Measurements from ENCODE around the gene C6orf52.

Gene C6orf52

DNA sequence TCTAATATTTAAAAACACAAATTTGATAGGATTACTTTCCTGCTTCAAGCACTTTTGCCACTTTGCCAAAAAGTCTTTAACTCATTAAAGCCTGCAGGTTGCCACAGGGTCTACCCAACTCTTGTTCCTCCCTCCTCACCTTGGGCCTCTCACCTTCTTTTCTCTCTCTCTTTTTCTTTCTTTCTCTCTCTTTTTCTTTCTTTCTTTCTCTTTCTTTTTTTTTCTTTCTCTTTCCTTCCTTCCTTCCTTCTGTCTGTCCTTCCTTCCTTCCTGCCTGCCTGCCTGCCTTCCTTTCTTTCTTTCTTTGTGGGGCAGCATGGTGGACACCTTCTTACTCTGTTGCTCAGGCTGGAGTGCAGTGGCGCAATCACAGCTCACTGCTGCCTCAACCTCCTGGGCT, 50.2 kb downstream of the C6orf52 start:
- Mint-ChIP-seq H3K4me3 (no peak overlapping the region), H3K9me3 (peaks cover 7% of the 10 kb centered on the region), H3K27ac (no peak overlapping the region), H3K27me3 (ENCODE audit: low read depth, poor library complexity) (peaks cover 15% of the 10 kb centered on the region), H3K4me1 (peaks cover 7% of the 10 kb centered on the region), H3K36me3 (ENCODE audit: low read depth) (peaks cover 5% of the 10 kb centered on the region)
- TF ChIP-seq CTCF (IDR thresholded peaks at IDR 0.05): no peak
- no peak for DNase-seq

DNA sequence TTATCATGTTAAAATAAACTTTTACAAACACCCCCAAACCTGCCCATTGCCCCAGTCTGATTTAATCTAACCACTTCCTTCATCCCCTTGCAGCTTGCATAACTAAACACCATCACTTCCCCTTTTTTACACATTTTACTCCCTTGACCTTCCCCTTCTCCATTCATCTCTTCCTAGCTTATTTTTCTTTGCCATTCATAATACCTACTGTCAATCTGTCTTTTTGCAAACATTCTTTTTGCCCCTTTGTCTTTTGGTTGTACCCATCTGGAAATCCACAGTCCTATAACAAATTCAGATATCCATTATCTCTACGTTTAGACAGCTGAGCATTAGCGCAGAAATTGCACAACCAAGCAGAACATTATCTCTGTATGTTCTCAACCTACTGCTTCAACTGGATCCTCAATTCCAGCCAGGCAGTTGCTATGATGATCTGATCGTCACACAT, 51.2 kb downstream of the C6orf52 start:
- Mint-ChIP-seq H3K27me3 (ENCODE audit: low read depth, poor library complexity) (peaks cover 15% of the 10 kb centered on the region), H3K4me1 (peaks cover 7% of the 10 kb centered on the region), H3K4me3 (no peak overlapping the region), H3K9me3 (peaks cover 13% of the 10 kb centered on the region), H3K27ac (no peak overlapping the region), H3K36me3 (ENCODE audit: low read depth) (peaks cover 5% of the 10 kb centered on the region)
- DNase-seq: no peak
- no peak for TF ChIP-seq CTCF (IDR thresholded peaks at IDR 0.05)

DNA sequence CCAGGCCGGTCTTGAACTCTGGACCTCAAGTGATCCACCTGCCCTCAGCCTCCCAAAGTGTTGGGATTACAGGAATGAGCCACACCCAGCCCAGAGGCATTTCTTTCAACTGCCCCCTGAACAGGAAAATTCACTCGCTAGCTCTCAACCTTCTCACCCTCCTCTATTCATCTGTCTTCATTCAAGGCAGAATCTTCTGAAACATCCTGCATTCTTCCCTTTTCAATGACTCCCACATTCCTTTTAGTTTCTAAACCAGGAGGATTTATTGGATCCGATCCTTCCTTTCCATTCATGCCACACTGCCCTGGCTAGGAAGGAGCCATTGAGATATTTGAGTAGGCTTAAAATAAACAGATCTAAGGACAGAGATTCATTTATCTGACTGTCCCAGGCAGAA, 52.9 kb downstream of the C6orf52 start:
- no peak for DNase-seq
- peaks cover 8% of the 10 kb centered on the region for H3K27me3 Mint-ChIP-seq (ENCODE audit: low read depth, poor library complexity)
- peaks cover 19% of the 10 kb centered on the region for H3K9me3 Mint-ChIP-seq
- peaks cover 7% of the 10 kb centered on the region for H3K4me1 Mint-ChIP-seq
- H3K4me3 Mint-ChIP-seq: no peak overlapping the region
- no peaks in the 10 kb centered on the region for H3K36me3 Mint-ChIP-seq (ENCODE audit: low read depth)
- TF ChIP-seq CTCF (IDR thresholded peaks at IDR 0.05): no peak
- no peak overlapping the region for H3K27ac Mint-ChIP-seq

DNA sequence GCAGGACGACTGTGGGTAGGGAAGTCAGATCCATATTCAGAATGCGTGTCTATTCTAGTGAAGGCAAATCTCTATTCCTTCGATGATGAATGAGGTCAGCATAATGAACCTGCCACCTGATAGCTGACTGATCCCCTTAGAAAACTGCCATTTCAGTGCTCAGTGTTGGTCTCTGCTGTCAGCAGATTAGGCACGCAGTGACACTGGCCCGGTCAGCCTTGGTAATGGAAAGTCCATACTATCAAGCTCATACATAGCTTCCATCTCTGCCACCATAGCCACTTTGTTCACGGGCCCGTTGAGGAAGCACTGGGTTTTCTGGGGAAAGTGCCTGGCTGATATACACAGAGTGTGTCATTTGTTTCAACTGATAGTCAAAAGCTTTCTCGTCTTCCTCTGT, 54.0 kb downstream of the C6orf52 start:
- peaks cover 22% of the 10 kb centered on the region for H3K9me3 Mint-ChIP-seq
- H3K36me3 Mint-ChIP-seq (ENCODE audit: low read depth): no peaks in the 10 kb centered on the region
- peaks cover 7% of the 10 kb centered on the region for H3K4me1 Mint-ChIP-seq
- peaks cover 7% of the 10 kb centered on the region for H3K27me3 Mint-ChIP-seq (ENCODE audit: low read depth, poor library complexity)
- no peak overlapping the region for H3K4me3 Mint-ChIP-seq
- no peak overlapping the region for H3K27ac Mint-ChIP-seq
- no peak for DNase-seq
- TF ChIP-seq CTCF (IDR thresholded peaks at IDR 0.05): no peak

DNA sequence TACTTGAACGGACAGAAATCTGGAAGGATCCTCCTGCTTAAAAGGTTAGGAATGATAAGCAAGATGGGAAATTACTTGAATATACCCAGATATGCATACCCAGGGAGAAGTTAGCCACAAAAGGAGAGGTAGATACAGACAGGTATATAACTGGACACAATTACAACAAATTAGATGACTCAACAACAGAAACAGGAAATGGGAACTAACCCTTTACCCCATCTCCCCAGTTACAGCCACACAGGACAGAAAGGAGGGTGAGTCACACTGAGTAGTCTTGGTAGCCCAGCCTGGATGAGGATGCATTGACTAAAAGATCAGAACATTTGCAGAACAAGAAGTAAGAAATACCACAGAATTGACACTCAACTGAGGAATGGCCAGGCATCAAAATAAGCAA, 61.2 kb downstream of the C6orf52 start:
- DNase-seq: no peak
- H3K36me3 Mint-ChIP-seq (ENCODE audit: low read depth): peaks cover 3% of the 10 kb centered on the region
- H3K9me3 Mint-ChIP-seq: peaks cover 14% of the 10 kb centered on the region
- no peaks in the 10 kb centered on the region for H3K4me1 Mint-ChIP-seq
- peak overlapping the region; percentile 13 for H3K27ac Mint-ChIP-seq
- no peak overlapping the region for H3K4me3 Mint-ChIP-seq
- TF ChIP-seq CTCF (IDR thresholded peaks at IDR 0.05): no peak
- H3K27me3 Mint-ChIP-seq (ENCODE audit: low read depth, poor library complexity): peaks cover 3% of the 10 kb centered on the region

- no peaks in the 10 kb centered on the region for H3K9me3 Mint-ChIP-seq
- no peak for TF ChIP-seq CTCF (IDR thresholded peaks at IDR 0.05)
- H3K27ac Mint-ChIP-seq: no peak overlapping the region
- no peaks in the 10 kb centered on the region for H3K27me3 Mint-ChIP-seq (ENCODE audit: low read depth, poor library complexity)
- peaks cover 23% of the 10 kb centered on the region for H3K36me3 Mint-ChIP-seq (ENCODE audit: low read depth)
- H3K4me3 Mint-ChIP-seq: no peak overlapping the region
- DNase-seq: no peak
- peaks cover 8% of the 10 kb centered on the region for H3K4me1 Mint-ChIP-seq
Observed at GRCh38 chr6:10630178-10630577, 64.2 kb downstream of the C6orf52 start.
